Panc1 (cell line): ENCODE measurements around the gene SPINDOC. TPM values are rescaled to one million over a fixed set of nuclear protein-coding genes. Genes with fewer than 3 reads are reported as not detected.

ENCODE experiments used
- ATAC-seq: fragments of 200-7000 bp; cut with Tn5 transposase; 2 replicates; pipeline ENCODE4 v1.9.1; 2020; ENCODE audit warnings: mild to moderate bottlenecking, moderate library complexity
- BruUV-seq: library from RNA; stranded (reverse); fragments of 400-500 nt; replicated peaks from 2 replicates; lab custom pipeline; 2021; lab: Mats Ljungman, UMichigan
- CTCF ChIA-PET: fragments of 300-600 bp; sonication (Branson Sonifier 250); formaldehyde crosslinking; loops from one replicate; lab custom pipeline; 2022; ENCODE audit warnings: antibody characterized with exemption; lab: Charles Lee
- POLR2A ChIA-PET: fragments of 300-600 bp; sonication (Branson Sonifier 250); formaldehyde crosslinking; loops from one replicate; lab custom pipeline; 2022; ENCODE audit warnings: antibody characterized with exemption; lab: Charles Lee
- DNase-seq: peaks from one replicate; pipeline ENCODE4 v3.0.0-alpha.2; 2010; ENCODE audit warnings: low read depth, low spot score
- H3K27ac ChIP-seq: 2 replicates; pipeline ENCODE4 v1.5.1; 2011; ENCODE audit warnings: mild to moderate bottlenecking, low read length, inconsistent platforms
- H3K27me3 ChIP-seq: fragments of 200-500 bp; sonication (Bioruptor generic); 2 replicates; pipeline ENCODE4 v1.6.0; 2014; ENCODE audit warnings: low read length, inconsistent platforms; ENCODE audit not compliant: control insufficient read depth, insufficient read depth
- H3K36me3 ChIP-seq: fragments of 200-500 bp; sonication (Bioruptor generic); 2 replicates; pipeline ENCODE4 v1.5.1; 2014; ENCODE audit warnings: inconsistent platforms, mild to moderate bottlenecking, low read length, moderate library complexity; ENCODE audit not compliant: control insufficient read depth, insufficient read depth
- H3K4me1 ChIP-seq: 2 replicates; pipeline ENCODE4 v1.5.1; 2011; ENCODE audit warnings: inconsistent platforms, mild to moderate bottlenecking, low read length, moderate library complexity; ENCODE audit not compliant: control insufficient read depth, insufficient read depth
- H3K4me3 ChIP-seq, 2 experiments: 2 replicates each; pipeline ENCODE4 v1.5.1; 2011 to 2012; ENCODE audit warnings: low read depth in 2 of 2, low read length in 2 of 2, mild to moderate bottlenecking in 2 of 2, inconsistent platforms in 1 of 2, moderate library complexity in 1 of 2
- H3K9me3 ChIP-seq: fragments of 200-500 bp; sonication (Bioruptor generic); 2 replicates; pipeline ENCODE4 v1.5.1; 2014; ENCODE audit warnings: low read depth, mild to moderate bottlenecking, inconsistent platforms, low read length, moderate library complexity; ENCODE audit not compliant: control insufficient read depth, insufficient read depth
- POLR2AphosphoS5 ChIP-seq: IDR thresholded peaks from 2 replicates; pipeline ENCODE4 v1.6.1; 2012; ENCODE audit warnings: mild to moderate bottlenecking, low read depth, low read length, moderate library complexity
- SIN3A ChIP-seq: IDR thresholded peaks from 2 replicates; pipeline ENCODE4 v1.6.1; 2012; ENCODE audit warnings: low read depth, mild to moderate bottlenecking, low read length, moderate library complexity, borderline replicate concordance; ENCODE audit not compliant: insufficient read depth
- TCF7L2 ChIP-seq: IDR thresholded peaks from 2 replicates; pipeline ENCODE4 v1.6.1; 2011; ENCODE audit warnings: mild to moderate bottlenecking, low read depth, low read length, inconsistent platforms
- in situ Hi-C: cut with HindIII; loops from 2 replicates; pipeline ENCODE4 v1.10.0; 2016; ENCODE audit warnings: low sequenced_read_pairs, low pct_unique_long_range_greater_than_20kb
- intact Hi-C: fragments of 100-400 bp; cut with micrococcal nuclease; formaldehyde crosslinking; loops from one replicate; pipeline ENCODE4 v1.10.0; 2022; ENCODE audit not compliant: unreplicated experiment
- total RNA-seq: library from RNA; stranded (reverse); gene quantifications from one replicate; pipeline ENCODE4 v1.2.1, GENCODE V29; 2021; ENCODE audit not compliant: unreplicated experiment
- TF ChIP-seq, protein P1 (sequence below): fragments of 450-650 bp; IDR thresholded peaks from 2 replicates; pipeline ENCODE4 v1.5.1; 2017; ENCODE audit warnings: mild to moderate bottlenecking
- TF ChIP-seq, protein P2 (sequence below), 2 experiments: IDR thresholded peaks; 2 replicates each; pipeline ENCODE4 v1.6.1; 2011 to 2012; ENCODE audit warnings: low read depth in 2 of 2, control low read depth in 1 of 2, low read length in 1 of 2, mild to moderate bottlenecking in 1 of 2, moderate library complexity in 1 of 2; ENCODE audit not compliant: insufficient read depth in 1 of 2

The SPINDOC gene
- total RNA-seq, 1 experiment from 2014 or later = 59.1 TPM

GRCh38 chr11:63800921-63801320, 12.3 kb upstream of the SPINDOC start:
- peaks cover 19% of the 10 kb centered on the region for H3K4me1 ChIP-seq
- TF ChIP-seq SIN3A = no peak
- no peak for TF ChIP-seq TCF7L2
- TF ChIP-seq, protein P1, sequence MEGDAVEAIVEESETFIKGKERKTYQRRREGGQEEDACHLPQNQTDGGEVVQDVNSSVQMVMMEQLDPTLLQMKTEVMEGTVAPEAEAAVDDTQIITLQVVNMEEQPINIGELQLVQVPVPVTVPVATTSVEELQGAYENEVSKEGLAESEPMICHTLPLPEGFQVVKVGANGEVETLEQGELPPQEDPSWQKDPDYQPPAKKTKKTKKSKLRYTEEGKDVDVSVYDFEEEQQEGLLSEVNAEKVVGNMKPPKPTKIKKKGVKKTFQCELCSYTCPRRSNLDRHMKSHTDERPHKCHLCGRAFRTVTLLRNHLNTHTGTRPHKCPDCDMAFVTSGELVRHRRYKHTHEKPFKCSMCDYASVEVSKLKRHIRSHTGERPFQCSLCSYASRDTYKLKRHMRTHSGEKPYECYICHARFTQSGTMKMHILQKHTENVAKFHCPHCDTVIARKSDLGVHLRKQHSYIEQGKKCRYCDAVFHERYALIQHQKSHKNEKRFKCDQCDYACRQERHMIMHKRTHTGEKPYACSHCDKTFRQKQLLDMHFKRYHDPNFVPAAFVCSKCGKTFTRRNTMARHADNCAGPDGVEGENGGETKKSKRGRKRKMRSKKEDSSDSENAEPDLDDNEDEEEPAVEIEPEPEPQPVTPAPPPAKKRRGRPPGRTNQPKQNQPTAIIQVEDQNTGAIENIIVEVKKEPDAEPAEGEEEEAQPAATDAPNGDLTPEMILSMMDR = no peak
- TF ChIP-seq, protein P2, sequence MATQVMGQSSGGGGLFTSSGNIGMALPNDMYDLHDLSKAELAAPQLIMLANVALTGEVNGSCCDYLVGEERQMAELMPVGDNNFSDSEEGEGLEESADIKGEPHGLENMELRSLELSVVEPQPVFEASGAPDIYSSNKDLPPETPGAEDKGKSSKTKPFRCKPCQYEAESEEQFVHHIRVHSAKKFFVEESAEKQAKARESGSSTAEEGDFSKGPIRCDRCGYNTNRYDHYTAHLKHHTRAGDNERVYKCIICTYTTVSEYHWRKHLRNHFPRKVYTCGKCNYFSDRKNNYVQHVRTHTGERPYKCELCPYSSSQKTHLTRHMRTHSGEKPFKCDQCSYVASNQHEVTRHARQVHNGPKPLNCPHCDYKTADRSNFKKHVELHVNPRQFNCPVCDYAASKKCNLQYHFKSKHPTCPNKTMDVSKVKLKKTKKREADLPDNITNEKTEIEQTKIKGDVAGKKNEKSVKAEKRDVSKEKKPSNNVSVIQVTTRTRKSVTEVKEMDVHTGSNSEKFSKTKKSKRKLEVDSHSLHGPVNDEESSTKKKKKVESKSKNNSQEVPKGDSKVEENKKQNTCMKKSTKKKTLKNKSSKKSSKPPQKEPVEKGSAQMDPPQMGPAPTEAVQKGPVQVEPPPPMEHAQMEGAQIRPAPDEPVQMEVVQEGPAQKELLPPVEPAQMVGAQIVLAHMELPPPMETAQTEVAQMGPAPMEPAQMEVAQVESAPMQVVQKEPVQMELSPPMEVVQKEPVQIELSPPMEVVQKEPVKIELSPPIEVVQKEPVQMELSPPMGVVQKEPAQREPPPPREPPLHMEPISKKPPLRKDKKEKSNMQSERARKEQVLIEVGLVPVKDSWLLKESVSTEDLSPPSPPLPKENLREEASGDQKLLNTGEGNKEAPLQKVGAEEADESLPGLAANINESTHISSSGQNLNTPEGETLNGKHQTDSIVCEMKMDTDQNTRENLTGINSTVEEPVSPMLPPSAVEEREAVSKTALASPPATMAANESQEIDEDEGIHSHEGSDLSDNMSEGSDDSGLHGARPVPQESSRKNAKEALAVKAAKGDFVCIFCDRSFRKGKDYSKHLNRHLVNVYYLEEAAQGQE (IDR thresholded peaks at IDR 0.05; ENCODE audit: insufficient read depth in 1 of 2, low read depth in 2 of 2, low read length in 1 of 2) = no peak
- in situ Hi-C loops (no loop called here), intact Hi-C loops (no loop called here)
- ATAC-seq (no peak), DNase-seq (no peak)
- no peak overlapping the region for H3K27ac ChIP-seq
- BruUV-seq = no TSS peak
- H3K27me3 ChIP-seq = no peaks in the 10 kb centered on the region
- ChIA-PET POLR2A (no interaction called here), CTCF (no interaction called here)
- H3K36me3 ChIP-seq = no peaks in the 10 kb centered on the region
- H3K4me3 ChIP-seq = no peak overlapping the region
- no peaks in the 10 kb centered on the region for H3K9me3 ChIP-seq

DNA sequence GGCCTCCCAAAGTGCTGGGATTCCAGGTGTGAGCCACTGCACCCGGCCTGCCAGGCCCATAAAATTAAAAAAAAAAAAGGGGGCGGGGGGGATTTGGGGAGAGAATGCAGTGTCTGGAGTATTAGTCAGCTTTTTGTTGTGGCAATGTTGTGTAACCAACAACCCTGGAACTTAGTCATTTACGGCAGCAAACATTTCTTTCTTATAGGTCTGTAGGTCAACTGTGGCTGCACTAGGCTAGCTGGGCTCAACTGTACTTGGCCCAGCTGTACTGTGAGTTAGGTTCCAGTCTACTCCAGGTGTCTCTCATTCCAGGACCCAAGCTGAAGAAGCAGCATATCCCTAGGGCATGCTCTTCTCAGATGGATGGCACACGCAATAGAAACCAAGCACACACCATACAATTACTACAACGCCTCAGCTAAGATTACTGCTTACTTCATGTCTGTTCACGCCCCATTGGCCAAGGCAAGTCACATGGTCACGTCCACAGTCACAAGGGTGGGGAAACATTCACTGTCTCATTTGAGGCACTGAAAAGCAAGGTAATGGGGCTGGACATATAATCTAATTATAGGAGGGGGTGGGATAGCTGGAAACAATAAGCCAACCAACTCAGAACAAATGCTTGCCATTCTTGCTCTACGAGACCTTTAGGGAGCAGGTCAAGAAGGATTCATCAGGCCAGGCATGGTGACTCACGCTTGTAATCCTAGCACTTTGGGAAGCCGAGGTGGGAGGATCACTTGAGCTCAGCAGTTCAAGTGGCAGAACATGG, 10.4 kb upstream of the SPINDOC start:
- intact Hi-C loops = no loop called here
- BruUV-seq = no TSS peak
- H3K27me3 ChIP-seq = no peaks in the 10 kb centered on the region
- POLR2A ChIA-PET = interaction anchor here (0.6 kb wide), 1 partner anchor 10 kb away, joined by 4 read pairs; no protein-coding TSS in a partner anchor
- DNase-seq (peak; percentile 67), ATAC-seq (peak; percentile 83)
- in situ Hi-C loops = no loop called here
- no peaks in the 10 kb centered on the region for H3K9me3 ChIP-seq
- peak overlapping the region; percentile 55 for H3K27ac ChIP-seq
- no peak overlapping the region for H3K4me3 ChIP-seq
- TF ChIP-seq POLR2AphosphoS5 = no peak
- no peak for TF ChIP-seq TCF7L2
- TF ChIP-seq, protein P2 (IDR thresholded peaks at IDR 0.05; ENCODE audit: insufficient read depth in 1 of 2, low read depth in 2 of 2, low read length in 1 of 2) = no peak
- TF ChIP-seq, protein P1 = no peak
- no peak for TF ChIP-seq SIN3A
- CTCF ChIA-PET = interaction anchor here (0.6 to 1.1 kb wide), 2 partner anchors 8 to 143 kb away, joined by 3 to 8 read pairs; no protein-coding TSS in a partner anchor
- peaks cover 19% of the 10 kb centered on the region for H3K4me1 ChIP-seq
- no peaks in the 10 kb centered on the region for H3K36me3 ChIP-seq
